ENCODE measurements around the gene MAL.

GRCh38 chr2:95039978-95040377 is 14.5 kb downstream of the MAL start:
- TF ChIP-seq CTCF (IDR thresholded peaks at IDR 0.05) (no peak), REST (IDR thresholded peaks at IDR 0.05; ENCODE audit: low read depth, low read length) (no peak), SMC3 (IDR thresholded peaks at IDR 0.05; ENCODE audit: low read depth, low read length) (no peak), POLR2AphosphoS5 (IDR thresholded peaks at IDR 0.05; ENCODE audit: low read depth, low read length) (no peak), EP300 (IDR thresholded peaks at IDR 0.05; ENCODE audit: borderline replicate concordance in 1 of 2, low read depth in 1 of 2, low read length in 1 of 2) (no peak), RAD21 (IDR thresholded peaks at IDR 0.05; ENCODE audit: low read length) (no peak), EZH2phosphoT487 (IDR thresholded peaks at IDR 0.05; ENCODE audit: borderline replicate concordance, low read depth) (no peak)

Data from SK-N-SH (cell line).